Ishikawa (cell line): ENCODE measurements around the gene MDM4.

ENCODE experiments used
- CREB1 ChIP-seq: IDR thresholded peaks from 2 replicates; pipeline ENCODE4 v1.6.1; 2012; ENCODE audit warnings: low read depth
- EGR1 ChIP-seq: IDR thresholded peaks from 2 replicates; pipeline ENCODE4 v1.6.1; 2012
- MAX ChIP-seq: IDR thresholded peaks from 2 replicates; pipeline ENCODE4 v1.6.1; 2012
- NFIC ChIP-seq: IDR thresholded peaks from 2 replicates; pipeline ENCODE4 v1.6.1; 2012
- RAD21 ChIP-seq: IDR thresholded peaks from 2 replicates; pipeline ENCODE4 v1.6.1; 2012; ENCODE audit warnings: low read depth
- TAF1 ChIP-seq: IDR thresholded peaks from 2 replicates; pipeline ENCODE4 v1.6.1; 2012; ENCODE audit warnings: low read depth, mild to moderate bottlenecking
- TCF12 ChIP-seq: IDR thresholded peaks from 2 replicates; pipeline ENCODE4 v1.6.1; 2012; ENCODE audit warnings: low read depth
- TEAD4 ChIP-seq: IDR thresholded peaks from 2 replicates; pipeline ENCODE4 v1.6.1; 2012
- USF1 ChIP-seq: IDR thresholded peaks from 2 replicates; pipeline ENCODE4 v1.6.1; 2012
- ZBTB7A ChIP-seq: IDR thresholded peaks from 2 replicates; pipeline ENCODE4 v1.6.1; 2012; ENCODE audit warnings: low read depth

- TF ChIP-seq RAD21, result no peak
- TF ChIP-seq ZBTB7A, result no peak
- no peak for TF ChIP-seq EGR1
- no peak for TF ChIP-seq TCF12
- TF ChIP-seq MAX, result no peak
- TF ChIP-seq NFIC, result no peak
- no peak for TF ChIP-seq TEAD4
- TF ChIP-seq USF1, result no peak
- no peak for TF ChIP-seq CREB1
- no peak for TF ChIP-seq TAF1
Measured at GRCh38 chr1:204499511-204500468, 16.4 kb upstream of the MDM4 start.
